Astrocyte of the cerebellum (primary cell): ENCODE measurements around the gene DVL2.

Source experiments
- DNase-seq: peaks from one replicate; pipeline ENCODE4 v3.0.0-alpha.2; 2011; ENCODE audit warnings: low read depth
- H3K4me3 ChIP-seq: 2 replicates; pipeline ENCODE4 v1.5.1; 2011; ENCODE audit warnings: mild to moderate bottlenecking, low read depth, low read length, moderate library complexity
- in situ Hi-C: cut with HindIII; loops from 2 replicates; pipeline ENCODE4 v1.10.0; 2017; ENCODE audit warnings: low sequenced_read_pairs
- TF ChIP-seq, protein P1 (sequence below): IDR thresholded peaks from 2 replicates; pipeline ENCODE4 v1.5.1; 2012; ENCODE audit warnings: low read length, low read depth, moderate library complexity, mild to moderate bottlenecking; ENCODE audit errors: missing control alignments

The DVL2 gene

DNA sequence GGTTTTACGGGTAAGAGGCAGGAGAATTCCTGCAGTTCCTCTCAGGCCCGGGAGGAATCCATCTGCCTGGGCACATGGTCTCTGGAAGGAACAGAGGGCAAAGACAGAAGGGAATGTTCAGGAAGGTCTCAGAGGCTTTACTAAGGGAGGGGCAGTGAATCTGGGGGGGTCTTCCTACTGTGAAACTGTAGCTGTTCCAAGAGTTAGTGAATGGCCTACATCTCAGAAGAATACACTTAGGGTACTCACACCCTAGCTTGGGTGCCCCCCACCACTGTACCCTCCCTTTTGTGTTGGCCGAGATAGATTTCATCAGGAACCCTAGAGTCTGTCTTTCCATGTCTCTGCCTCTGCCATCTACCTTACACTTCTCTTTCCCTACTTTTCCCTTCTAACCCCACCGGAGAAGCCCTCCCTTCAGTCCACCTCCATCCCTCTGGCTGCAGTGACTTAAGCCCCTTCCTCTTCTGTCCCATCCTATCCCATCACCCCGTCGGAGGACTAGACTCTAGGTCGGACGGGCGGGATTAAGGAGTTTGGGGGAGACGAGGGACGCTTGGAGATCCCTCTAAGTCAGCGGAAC lies 15.0 kb downstream of the DVL2 start:
- TF ChIP-seq, protein P1, sequence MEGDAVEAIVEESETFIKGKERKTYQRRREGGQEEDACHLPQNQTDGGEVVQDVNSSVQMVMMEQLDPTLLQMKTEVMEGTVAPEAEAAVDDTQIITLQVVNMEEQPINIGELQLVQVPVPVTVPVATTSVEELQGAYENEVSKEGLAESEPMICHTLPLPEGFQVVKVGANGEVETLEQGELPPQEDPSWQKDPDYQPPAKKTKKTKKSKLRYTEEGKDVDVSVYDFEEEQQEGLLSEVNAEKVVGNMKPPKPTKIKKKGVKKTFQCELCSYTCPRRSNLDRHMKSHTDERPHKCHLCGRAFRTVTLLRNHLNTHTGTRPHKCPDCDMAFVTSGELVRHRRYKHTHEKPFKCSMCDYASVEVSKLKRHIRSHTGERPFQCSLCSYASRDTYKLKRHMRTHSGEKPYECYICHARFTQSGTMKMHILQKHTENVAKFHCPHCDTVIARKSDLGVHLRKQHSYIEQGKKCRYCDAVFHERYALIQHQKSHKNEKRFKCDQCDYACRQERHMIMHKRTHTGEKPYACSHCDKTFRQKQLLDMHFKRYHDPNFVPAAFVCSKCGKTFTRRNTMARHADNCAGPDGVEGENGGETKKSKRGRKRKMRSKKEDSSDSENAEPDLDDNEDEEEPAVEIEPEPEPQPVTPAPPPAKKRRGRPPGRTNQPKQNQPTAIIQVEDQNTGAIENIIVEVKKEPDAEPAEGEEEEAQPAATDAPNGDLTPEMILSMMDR: no peak
- in situ Hi-C loops: no loop called here
- DNase-seq: no peak
- peak overlapping the region; percentile 84 for H3K4me3 ChIP-seq

DNA sequence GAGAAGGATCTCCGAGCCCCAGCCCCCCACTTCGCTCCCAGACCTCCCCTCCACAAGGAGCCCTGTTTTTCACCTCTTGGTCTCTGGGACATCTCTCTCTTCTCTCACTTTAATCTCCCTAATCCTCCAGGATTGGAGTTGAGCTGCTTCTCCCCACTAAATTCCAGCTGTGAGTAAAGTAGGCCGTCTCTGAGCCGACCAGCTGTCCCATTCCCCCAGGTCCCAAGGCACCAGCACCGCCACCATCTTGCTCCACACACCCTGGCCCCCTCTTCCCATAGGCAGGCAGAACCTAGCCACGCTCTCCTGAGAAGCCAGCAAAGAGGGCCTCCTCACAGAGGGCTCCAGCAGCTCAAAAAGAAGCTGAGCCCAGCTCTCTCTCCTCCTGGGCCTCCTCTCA lies 15.6 kb downstream of the DVL2 start:
- in situ Hi-C loops: no loop called here
- H3K4me3 ChIP-seq: no peak overlapping the region
- no peak for DNase-seq
- TF ChIP-seq, protein P1: no peak

DNA sequence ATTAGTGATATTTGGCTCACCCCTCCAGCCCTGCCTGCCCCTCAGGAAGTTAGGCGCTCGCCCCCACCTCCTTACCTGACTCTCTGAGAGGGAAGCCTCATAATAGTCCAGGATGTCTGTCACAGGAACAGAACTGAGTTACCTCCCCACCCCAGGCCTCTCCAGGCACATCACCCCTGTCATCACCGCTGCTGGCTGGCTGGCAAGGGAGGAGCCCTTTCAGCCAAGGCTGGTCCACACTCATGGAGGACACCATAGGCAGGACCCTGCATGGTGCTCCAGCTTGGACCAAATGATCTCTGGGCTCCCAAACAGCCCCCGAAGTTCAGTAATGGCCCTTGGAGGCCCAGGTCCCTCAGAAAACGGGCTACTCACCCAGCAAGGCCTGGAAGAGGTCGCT lies 16.2 kb downstream of the DVL2 start:
- peak overlapping the region; percentile 53 for H3K4me3 ChIP-seq
- in situ Hi-C loops: no loop called here
- no peak for DNase-seq
- TF ChIP-seq, protein P1: no peak

DNA sequence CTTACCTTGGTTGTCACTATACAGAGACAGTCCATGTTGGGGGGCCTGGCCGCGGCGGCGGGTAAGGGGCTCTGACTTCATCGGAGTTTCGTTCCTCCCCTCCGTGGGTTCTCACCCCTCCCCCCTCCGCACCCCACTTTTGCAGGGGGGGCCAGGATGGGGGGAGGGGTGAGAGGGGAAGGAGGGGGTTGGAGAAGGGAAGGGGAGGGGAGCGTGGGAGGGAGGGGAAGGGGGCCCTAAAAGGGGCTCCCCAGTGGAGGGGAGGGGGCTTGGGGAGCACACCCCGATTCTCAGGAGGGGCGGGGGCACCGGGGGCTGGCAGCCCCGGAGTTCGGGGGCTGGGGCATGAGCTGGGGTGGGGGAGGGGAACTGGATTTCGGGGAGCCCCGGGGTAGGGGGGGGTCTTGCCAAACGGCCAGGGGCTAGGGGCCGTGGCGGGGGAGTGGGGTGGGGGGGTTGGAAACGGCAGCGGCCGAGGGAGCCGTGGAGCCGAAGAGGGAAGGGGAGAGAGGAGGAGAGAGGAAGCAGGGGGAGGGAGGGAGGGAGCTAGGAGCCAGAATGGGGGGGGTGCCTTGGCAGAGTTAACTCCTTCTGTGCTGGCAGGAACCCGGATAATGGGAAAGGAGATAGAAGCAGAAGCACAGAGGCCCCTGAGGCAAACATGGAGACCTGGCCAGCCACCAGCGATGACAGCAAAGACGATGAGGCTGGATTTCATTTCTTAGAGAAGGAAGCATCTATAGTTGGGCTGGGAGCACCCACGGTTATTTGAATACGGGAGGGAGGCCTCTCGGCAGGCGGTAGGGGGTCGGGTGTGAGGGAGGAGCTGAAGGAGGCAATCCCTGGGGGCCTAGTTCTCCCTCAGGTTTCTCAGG lies 17.0 kb downstream of the DVL2 start:
- no peak for DNase-seq
- TF ChIP-seq, protein P1: no peak
- peak overlapping the region; percentile 53 for H3K4me3 ChIP-seq
- in situ Hi-C loops: no loop called here

DNA sequence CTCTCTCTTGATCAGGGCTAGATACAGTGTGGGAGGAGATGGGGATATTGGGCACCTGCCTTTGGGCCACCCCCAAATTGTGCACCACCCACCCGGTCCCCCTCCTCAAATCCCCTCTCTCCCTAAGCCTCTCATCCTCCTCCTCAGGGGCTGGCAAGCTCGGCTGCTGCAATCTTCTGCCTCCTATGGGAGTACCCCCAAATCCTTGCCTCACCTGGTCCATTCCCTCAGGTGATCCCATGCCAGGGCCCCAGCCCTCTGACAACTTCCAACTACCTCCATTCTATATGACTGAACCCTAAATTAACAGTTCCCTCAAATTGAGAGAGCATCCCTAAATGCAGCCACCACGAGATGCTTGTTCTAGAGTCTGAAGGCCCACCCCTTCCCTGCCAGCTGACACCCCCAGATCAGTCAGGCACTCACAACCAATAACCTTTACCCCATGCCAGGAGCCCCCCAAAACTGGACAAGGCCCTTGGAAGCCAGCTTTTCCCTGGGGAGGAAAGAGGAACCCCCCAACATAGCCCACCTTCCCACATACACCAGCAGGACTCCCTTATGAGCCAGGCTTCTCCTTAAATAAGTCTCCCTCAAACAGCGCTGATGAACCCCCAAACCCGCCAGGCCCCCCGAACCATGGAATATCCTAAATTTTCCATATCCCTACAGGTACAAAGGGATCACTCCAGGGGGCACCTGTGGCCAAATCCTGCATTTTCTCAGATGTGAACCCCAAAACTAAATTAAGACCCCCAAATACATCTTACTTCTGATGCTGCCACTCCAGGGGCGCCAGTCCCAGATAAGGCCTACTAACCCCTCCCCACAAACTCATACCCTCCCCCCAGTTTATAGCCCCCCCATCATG lies 17.8 kb downstream of the DVL2 start:
- H3K4me3 ChIP-seq: peak overlapping the region; percentile 53
- no peak for DNase-seq

More for the DNA sequence above, 17.8 kb downstream of the DVL2 start:
- TF ChIP-seq, protein P1: no peak
- in situ Hi-C loops: no loop called here
